MG63 (cell line): Measurements from ENCODE around the gene PAN3. TPM values are rescaled to one million over a fixed set of nuclear protein-coding genes. Genes with fewer than 3 reads are reported as not detected.

Source experiments
- DNase-seq: peaks from one replicate; pipeline ENCODE4 v3.0.0-alpha.2; 2020
- H3K27me3 ChIP-seq: fragments of 250-450 bp; sonication (Bioruptor Pico); 2 replicates; pipeline ENCODE4 v1.5.1; 2020; ENCODE audit warnings: mild to moderate bottlenecking, moderate library complexity
- H3K36me3 ChIP-seq: fragments of 250-450 bp; sonication (Bioruptor Pico); 2 replicates; pipeline ENCODE4 v1.5.1; 2020; ENCODE audit warnings: mild to moderate bottlenecking, moderate library complexity
- H3K4me3 ChIP-seq: fragments of 250-450 bp; sonication (Bioruptor Pico); 2 replicates; pipeline ENCODE4 v1.5.1; 2020; ENCODE audit warnings: mild to moderate bottlenecking, moderate library complexity
- H3K9me3 ChIP-seq: fragments of 250-450 bp; sonication (Bioruptor Pico); 2 replicates; pipeline ENCODE4 v1.5.1; 2020; ENCODE audit warnings: mild to moderate bottlenecking, moderate library complexity
- total RNA-seq: library from RNA; depleted of rRNA; stranded (reverse); fragments of >200 nt; shearing (Covaris generic); gene quantifications from 2 replicates; pipeline ENCODE4 v1.2.3, GENCODE V29; 2014; ENCODE audit warnings: low replicate concordance

Gene PAN3
- total RNA-seq, 1 experiment from 2014 or later, result 11.6 TPM

DNA sequence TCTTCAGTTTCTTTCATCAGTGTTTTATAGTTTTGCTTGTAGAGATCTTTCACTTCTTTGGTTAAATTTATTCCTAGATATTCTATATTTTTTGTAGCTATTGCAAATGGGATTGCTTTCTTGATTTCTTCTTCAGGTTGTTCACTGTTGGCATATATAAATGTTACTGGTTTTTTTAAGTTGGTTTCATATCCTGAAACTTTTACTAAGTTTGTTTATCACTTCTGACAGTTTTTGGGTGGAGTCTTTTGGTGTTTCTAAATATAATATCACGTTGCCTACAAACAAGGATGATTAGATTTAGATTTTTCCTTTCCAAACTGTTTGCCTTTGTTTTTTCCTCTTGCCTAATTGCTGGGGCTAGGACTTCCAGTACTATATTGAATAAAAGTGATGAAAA, 109.7 kb downstream of the PAN3 start:
- Histone ChIP-seq H3K4me3 (no peak overlapping the region), H3K27me3 (no peaks in the 10 kb centered on the region), H3K36me3 (peaks cover 6% of the 10 kb centered on the region), H3K9me3 (0 out of 2 replicates have a peak, but pooled peaks cover 2% of the 10 kb centered on the region)
- no peak for DNase-seq

DNA sequence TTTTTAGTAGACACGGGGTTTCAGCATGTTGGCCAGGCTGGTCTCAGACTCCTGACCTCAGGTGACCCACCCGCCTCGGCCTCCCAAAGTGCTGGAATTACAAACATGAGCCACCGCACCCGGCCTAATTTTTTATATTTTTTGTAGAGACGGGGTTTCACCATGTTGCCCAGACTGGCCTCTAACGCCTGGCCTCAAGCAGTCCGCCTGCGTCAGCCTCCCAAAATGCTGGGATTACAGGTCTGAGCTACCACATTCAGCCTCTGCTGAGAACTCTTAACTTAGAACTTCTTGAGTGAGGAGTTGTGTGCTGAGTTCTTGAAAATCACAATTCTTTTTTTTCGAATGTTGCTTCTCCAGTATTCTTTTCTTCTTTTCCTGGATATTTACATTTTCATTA, 112.2 kb downstream of the PAN3 start:
- Histone ChIP-seq H3K27me3 (no peaks in the 10 kb centered on the region), H3K4me3 (no peak overlapping the region), H3K9me3 (0 out of 2 replicates have a peak, but pooled peaks cover 2% of the 10 kb centered on the region), H3K36me3 (peaks cover 3% of the 10 kb centered on the region)
- DNase-seq, result no peak

DNA sequence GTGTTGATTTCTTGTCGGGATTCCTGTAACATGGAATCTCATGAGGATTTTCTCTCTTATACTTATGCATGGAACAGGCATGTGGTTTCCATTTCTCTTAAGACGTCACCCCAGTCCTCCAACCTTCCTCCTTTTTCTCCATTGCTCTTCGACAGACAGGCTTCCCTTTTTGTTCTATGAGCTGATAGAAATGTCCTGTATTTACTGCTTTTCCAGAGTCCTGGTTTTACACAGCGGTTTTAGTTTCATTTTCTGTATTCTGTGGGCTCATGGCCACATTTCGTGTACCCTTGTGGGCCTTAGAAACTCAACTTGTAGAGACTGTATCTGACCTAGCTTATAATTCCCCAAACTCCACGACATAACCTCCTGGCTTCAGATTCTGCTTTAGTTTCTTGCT, 113.1 kb downstream of the PAN3 start:
- 0 out of 2 replicates have a peak, but pooled peaks cover 2% of the 10 kb centered on the region for H3K9me3 ChIP-seq
- H3K36me3 ChIP-seq, result peaks cover 5% of the 10 kb centered on the region
- no peaks in the 10 kb centered on the region for H3K27me3 ChIP-seq
- H3K4me3 ChIP-seq, result no peak overlapping the region
- DNase-seq, result no peak

DNA sequence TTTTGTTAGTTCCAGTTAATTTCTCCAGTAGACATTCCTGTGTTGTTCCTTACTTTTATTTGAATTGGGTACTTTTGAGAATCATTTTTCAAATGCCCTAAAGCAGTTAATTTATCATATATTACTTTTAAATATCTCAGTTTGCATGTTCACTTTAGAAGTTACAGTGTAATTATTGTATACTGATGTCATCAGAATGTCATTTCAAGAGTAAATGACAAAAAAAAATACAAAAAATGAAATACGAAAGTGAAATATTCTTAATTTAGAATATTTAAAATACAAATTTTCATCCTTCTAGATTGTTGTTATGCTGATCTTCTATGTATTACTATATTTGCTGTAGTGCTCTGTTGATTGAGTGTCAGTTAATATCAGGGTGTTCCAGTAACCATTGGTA, 114.2 kb downstream of the PAN3 start:
- H3K36me3 ChIP-seq, result peaks cover 9% of the 10 kb centered on the region
- DNase-seq, result no peak
- H3K4me3 ChIP-seq, result no peak overlapping the region
- 0 out of 2 replicates have a peak, but pooled peaks cover under 1% of the 10 kb centered on the region for H3K9me3 ChIP-seq
- H3K27me3 ChIP-seq, result no peaks in the 10 kb centered on the region

DNA sequence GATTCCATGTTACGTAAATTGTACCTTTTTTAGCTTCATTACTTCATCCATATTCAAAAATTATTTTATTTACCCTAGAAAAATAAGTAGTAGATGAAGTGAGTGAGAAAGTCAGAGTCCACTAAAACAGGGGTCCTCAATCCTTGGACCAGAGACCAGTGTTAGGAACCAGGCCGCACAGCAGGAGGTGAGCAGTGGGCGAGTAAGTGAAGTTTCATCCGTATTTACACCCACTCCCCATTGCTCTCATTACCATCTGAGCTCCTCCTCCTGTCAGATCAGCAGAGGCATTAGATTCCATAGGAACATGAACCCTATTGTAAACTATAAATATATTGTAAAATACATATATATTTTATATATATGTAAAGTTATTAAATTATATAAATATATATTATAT, 119.0 kb downstream of the PAN3 start:
- DNase-seq, result no peak
- H3K4me3 ChIP-seq, result no peak overlapping the region
- H3K9me3 ChIP-seq, result no peaks in the 10 kb centered on the region
- peaks cover 9% of the 10 kb centered on the region for H3K36me3 ChIP-seq
- H3K27me3 ChIP-seq, result no peaks in the 10 kb centered on the region

DNA sequence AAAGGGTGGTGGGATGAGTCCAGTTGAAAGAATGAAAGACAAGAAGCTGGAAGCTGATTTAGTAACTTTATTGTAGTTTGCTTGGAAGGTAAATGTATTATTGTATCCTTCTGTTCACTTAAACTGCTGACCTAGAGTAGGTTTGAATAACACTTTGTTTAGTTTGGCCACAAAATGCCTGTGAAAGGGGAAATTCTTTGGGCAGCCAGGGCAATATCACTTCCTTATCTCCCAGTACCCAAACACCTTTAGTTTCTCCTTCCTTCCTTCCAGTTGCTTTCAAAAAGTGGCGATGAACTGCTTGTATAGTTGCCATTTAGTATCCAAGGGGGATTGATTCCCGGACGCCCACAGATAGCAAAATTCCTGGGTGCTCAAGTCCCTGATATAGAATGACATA, 120.1 kb downstream of the PAN3 start:
- H3K4me3 ChIP-seq, result no peak overlapping the region
- no peaks in the 10 kb centered on the region for H3K27me3 ChIP-seq
- no peak for DNase-seq
- peaks cover 19% of the 10 kb centered on the region for H3K36me3 ChIP-seq
- no peaks in the 10 kb centered on the region for H3K9me3 ChIP-seq

DNA sequence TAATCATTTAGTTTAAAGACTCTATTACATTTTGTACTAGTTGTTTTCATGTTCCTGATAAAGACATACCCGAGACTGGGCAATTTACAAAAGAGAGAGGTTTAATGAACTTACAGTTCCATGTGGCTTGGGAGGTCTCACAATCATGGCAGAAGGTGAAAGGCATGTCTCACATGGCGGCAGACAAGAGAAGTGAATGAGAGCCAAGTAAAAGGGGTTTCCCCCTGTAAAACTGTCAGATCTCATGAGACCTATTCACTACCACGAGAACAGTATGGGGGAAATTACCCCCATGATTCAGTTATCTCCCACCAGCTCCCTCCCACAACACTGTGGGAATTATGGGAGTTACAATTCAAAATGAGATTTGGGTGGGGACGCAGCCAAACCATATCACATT, 129.2 kb downstream of the PAN3 start:
- DNase-seq, result no peak
- no peaks in the 10 kb centered on the region for H3K27me3 ChIP-seq
- peaks cover 16% of the 10 kb centered on the region for H3K36me3 ChIP-seq
- no peak overlapping the region for H3K4me3 ChIP-seq
- no peaks in the 10 kb centered on the region for H3K9me3 ChIP-seq

DNA sequence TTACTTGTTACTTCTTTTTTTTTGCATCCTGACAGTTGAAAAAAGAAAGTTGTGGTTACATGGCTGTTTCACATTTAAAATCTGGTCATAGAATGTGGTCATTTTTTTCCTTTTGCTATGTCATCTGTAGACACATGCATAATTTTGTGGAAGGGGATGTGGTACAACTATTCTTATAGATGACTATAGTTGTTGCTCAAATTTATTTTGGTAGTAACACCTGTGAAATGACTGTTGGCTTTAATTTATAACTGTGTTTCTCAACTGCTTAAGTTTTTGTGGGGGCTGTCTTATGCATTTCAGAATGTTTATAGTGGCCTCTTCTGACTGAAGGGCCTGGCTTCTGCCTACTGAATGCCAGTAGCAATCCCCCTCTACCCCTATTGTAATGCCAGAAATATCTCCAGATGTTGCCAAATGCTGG, 130.5 kb downstream of the PAN3 start:
- H3K9me3 ChIP-seq, result no peaks in the 10 kb centered on the region

DNA sequence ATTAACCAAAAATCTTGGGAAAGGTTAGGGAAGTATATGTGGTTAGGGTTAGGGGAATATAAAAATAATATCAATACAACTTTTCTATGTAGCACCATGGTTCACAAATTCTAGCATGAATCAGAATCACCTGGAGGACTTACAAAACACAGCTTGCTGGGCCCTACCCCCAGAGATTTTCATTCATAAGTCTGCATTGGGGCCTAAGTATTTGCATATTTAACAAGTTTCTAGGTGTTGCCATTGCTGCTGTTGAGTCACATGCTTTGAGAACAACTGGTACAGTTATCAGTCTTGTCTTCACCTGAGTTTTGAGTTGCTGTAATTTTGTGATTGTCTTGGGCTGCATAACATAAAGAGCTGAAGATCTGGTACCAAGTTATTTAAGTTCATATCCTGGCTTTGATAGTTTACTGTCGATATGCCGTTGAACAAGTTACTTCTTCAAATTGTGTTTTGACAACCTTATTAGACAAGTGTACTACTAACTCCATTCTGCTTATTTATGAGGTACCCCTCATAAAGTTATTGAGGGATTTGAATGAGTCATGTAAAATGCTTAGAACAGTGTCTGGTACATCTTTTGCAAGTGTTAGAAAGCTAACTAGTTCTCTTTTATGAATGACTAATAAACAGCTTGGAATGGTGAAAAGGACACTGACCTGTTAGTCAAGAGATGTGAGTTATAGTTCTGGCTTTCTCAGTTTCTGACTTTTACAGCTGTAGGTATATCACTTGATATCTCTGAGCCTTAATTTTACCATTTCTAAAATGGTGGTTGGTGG, 132.9 kb downstream of the PAN3 start:
- Histone ChIP-seq H3K27me3 (no peaks in the 10 kb centered on the region), H3K36me3 (peaks cover 6% of the 10 kb centered on the region), H3K9me3 (no peaks in the 10 kb centered on the region), H3K4me3 (no peak overlapping the region)
- DNase-seq, result no peak

More for the DNA sequence above, 130.5 kb downstream of the PAN3 start:
- Histone ChIP-seq H3K27me3 (no peaks in the 10 kb centered on the region), H3K4me3 (no peak overlapping the region), H3K36me3 (peaks cover 6% of the 10 kb centered on the region)
- DNase-seq, result no peak

DNA sequence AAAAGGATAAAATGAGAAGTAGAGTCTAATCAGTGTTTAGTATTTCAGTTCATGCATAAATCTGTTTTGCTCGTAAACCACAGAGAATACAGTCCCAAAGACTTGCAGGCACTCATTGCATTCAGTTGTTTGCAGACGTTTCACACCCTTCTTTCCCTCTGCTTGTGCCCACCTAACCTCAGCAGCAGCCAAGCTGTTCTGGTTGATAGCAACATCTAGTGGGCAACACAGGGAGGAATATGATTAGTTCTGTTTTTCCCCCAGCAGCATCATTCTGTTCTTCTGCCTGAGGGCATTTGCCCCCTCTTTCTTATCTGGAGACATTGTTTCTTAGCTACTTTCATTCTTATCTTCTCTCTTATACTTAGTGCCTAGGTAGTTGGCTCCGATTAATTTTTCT, 135.6 kb downstream of the PAN3 start:
- Histone ChIP-seq H3K27me3 (no peaks in the 10 kb centered on the region), H3K4me3 (no peak overlapping the region), H3K9me3 (no peaks in the 10 kb centered on the region), H3K36me3 (peaks cover 14% of the 10 kb centered on the region; the same call in 1 of the 2 replicates)
- no peak for DNase-seq

DNA sequence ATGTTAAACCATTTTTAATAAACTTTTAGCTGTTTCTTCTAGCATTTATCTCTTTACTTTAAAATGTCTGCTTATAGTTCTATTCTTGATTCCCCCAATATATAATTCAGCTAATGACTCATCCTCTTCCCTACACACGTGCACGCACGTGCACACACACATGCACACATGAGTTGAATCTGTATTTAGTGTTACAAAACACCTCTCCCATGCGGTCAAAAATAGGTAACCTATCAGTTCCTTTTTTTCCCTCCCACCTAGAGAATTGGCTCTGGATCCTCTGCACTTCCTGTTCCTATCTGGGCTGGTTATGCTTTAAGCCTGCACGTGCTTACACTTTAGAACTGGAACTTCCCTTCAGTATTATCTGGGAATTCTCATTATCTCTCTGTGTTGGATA, 144.1 kb downstream of the PAN3 start:
- Histone ChIP-seq H3K9me3 (no peaks in the 10 kb centered on the region), H3K4me3 (no peak overlapping the region), H3K36me3 (peaks cover 33% of the 10 kb centered on the region), H3K27me3 (no peaks in the 10 kb centered on the region)
- no peak for DNase-seq

DNA sequence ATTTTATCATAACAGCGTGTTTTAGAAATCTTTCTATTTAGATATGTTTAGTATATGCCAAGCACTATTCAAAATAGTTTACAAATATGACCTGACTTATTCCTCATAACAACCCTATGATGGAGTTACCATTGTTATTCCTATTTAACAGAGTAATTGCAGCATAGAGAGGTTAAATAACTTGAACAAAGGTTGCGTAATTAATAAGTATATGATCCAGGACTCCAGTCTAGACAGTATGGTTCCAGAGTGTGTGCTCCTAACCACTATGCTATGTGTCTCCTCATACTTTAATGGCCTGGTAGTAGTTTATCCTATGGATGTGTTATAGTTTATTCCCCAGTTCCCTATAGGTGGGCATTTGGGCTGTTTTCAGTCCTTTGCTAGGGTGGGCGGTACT, 145.3 kb downstream of the PAN3 start:
- peaks cover 38% of the 10 kb centered on the region for H3K36me3 ChIP-seq
- H3K27me3 ChIP-seq, result no peaks in the 10 kb centered on the region
- no peaks in the 10 kb centered on the region for H3K9me3 ChIP-seq
- no peak overlapping the region for H3K4me3 ChIP-seq
- no peak for DNase-seq

DNA sequence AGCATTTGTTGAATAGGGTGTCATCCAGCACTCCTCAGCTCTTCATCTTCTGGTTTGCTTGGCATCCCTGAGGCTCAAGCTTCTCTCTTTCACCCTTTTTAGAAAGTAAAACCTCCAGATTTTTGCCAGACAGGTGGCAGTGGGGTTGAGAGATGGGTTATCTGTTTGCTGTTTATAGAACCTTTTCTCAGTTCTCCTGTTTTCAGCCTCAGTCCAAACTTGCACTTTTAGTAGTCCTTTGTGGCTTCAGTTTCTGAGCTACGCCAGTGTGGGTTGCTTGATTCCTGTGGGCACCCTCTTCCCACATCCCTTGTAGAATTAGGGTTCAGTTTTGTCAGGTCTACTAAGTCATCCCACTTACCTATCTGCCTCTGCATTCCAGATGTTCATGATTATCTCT, 147.9 kb downstream of the PAN3 start:
- H3K36me3 ChIP-seq, result peaks cover 31% of the 10 kb centered on the region
- H3K27me3 ChIP-seq, result no peaks in the 10 kb centered on the region
- no peaks in the 10 kb centered on the region for H3K9me3 ChIP-seq
- no peak overlapping the region for H3K4me3 ChIP-seq
- DNase-seq, result no peak

DNA sequence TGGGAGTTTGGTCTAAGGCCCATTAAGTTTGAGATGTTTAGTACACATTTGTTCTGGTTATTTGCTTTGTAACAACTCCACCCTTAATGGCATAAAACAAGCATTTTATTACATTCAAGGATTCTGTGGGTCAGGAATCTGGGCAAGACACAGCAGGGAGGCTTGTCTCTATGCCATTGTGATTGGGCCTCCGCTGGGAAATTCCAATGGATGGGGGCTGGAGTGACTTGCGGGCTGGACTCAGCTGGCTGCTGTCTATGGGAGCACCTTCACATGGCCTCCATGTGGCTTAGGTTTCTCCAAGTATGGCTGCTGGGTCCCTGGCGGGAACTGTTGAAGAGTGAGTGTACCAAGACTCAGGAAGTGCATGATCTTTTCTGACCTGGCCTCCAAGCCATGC, 159.0 kb downstream of the PAN3 start:
- DNase-seq, result no peak
- Histone ChIP-seq H3K36me3 (peaks cover 14% of the 10 kb centered on the region), H3K4me3 (no peak overlapping the region), H3K9me3 (no peaks in the 10 kb centered on the region), H3K27me3 (no peaks in the 10 kb centered on the region)

DNA sequence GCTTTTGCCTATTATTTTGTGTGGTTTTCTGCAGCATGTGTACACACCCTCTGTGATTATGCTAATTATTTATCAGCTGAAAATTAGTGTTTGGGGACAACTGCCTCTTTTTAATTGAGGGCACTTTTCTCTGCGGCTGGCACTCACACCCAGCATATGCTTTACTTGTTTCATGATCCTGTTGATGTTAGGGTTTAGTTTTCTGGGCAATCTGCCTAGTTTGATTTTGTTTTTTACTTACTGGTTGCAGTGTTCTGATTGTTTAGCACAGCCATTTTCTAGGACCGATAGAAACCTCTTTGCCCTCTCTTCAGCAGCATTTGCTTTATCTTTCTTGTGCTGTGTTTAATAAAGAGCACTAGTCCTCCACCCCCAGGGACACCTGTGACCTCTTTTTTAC, 161.6 kb downstream of the PAN3 start:
- DNase-seq, result no peak

DNA sequence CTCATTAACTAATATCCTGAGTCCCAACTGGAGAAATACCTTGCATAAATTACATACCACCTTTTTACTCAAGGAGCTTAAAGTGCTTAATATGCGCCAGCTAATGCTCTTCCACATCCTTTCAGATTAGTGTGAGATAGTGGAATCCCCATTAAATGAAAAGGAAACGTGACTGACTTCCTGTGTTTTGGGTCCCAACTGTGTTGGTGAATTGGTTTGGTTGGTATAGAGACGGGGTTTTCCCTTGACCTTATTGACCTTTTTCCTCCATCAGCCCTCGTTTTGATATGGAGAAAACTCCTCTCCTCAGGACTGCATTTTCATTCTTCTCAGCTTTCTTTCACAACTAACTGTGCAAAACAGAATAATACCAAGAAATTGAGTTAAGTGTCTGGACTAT, 163.5 kb downstream of the PAN3 start:
- DNase-seq, result no peak
- Histone ChIP-seq H3K36me3 (no peaks in the 10 kb centered on the region), H3K4me3 (no peak overlapping the region), H3K9me3 (no peaks in the 10 kb centered on the region), H3K27me3 (no peaks in the 10 kb centered on the region)

More for the DNA sequence above, 161.6 kb downstream of the PAN3 start:
- no peak overlapping the region for H3K4me3 ChIP-seq
- H3K27me3 ChIP-seq, result no peaks in the 10 kb centered on the region
- no peaks in the 10 kb centered on the region for H3K9me3 ChIP-seq
- H3K36me3 ChIP-seq, result no peaks in the 10 kb centered on the region

DNA sequence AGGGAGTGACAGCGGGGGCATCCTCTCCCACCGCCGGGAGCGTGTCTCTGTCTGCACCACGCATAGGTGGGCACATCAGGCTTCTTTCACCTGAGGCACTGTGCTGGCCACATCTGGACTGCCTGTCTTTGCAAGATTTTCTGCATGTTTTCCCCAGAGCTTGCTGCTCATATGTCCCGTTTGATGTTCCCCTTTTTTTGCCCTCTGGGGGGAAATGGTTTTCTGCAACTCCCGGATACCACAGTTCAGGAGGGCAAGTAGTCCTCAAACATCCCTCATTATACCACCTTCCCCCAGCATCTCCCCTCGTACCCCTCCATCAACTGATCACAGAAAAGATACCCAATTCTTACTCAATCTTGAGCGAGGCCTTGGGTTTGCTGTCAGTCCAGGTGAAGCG, 168.0 kb downstream of the PAN3 start:
- Histone ChIP-seq H3K27me3 (no peaks in the 10 kb centered on the region), H3K36me3 (no peaks in the 10 kb centered on the region), H3K4me3 (no peak overlapping the region), H3K9me3 (no peaks in the 10 kb centered on the region)
- no peak for DNase-seq

DNA sequence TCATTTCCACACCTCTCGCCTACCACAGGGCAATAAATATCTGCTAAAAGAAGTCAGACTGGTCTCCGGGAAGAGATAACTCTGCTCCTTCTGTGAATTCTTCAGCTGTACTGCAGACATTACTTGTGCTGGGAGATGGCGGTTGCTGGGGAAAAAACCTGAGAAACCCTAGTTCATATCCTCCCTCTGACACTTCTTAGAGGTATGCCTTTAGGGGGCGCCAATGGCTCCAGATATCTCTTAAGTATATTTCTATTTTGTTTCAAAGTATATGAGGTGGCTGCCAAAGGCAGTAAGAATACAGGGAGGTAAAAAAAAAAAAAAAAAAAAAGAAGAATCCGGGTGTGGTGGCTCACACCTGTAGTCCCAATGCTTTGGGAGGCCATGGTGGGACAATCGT, 175.2 kb downstream of the PAN3 start:
- H3K9me3 ChIP-seq, result no peaks in the 10 kb centered on the region
- H3K4me3 ChIP-seq, result no peak overlapping the region
- no peaks in the 10 kb centered on the region for H3K27me3 ChIP-seq
- no peak for DNase-seq
- H3K36me3 ChIP-seq, result no peaks in the 10 kb centered on the region
